ENCODE data around the gene NR0B2. TPM values are rescaled to one million over a fixed set of nuclear protein-coding genes. Genes with fewer than 3 reads are reported as not detected.

Gene NR0B2
- 10 to 100 TPM; 25.6 to 69.6 (median 43.0) TPM for total RNA-seq
- long read RNA-seq, transcript NR0B2-201 (2 exons, 1,156 nt), result major isoform, 30 of 34 reads
- long read RNA-seq, partial matches to known transcripts, result 0 of 34 reads
- long read RNA-seq, other reads (novel, unspliced or antisense), result 4 of 34 reads

DNA sequence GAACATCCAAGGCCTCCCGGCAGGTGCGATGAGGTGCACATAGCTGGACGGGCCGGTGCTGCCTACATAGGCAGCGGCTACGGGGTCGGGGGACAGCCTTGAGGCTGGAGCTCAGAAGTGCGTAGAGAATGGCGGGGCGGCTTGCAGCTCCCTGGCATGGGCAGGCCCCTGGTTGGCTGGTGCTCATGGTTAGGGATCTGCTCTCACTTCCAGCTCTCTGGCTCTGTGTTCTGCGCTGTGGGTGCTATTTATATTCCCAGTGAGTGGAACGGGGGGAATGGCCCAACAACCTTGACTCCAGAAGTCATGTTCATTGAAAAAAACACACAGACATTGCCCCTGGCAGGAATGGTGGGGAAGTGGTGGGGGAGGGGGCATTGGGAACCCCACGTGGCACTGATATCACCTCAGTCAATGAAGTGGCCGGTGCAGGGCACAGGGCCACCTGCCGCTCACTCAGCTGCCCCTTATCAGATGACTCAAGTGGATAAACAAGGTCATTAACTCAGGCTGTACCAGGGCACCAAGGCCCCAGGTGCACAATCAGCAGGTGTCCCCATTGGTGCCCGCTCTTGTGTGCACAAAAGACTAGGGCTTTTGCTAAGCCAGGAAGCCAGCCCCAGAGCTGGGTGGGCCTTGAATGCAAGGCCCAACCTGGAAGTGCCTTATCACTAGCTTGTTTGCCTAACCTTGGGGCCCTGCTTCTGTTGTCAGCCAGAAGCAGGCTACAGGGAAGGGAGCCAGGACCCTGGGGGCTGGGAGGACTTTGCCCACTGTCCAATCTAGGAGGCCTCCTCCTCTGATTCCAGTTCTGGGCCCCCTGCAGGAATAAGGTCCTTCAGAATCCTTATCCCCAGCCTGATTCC is at the start of gene NR0B2:
Gene NR0B2 (minus strand): TSS at position 222 of the 866 bp plus-strand sequence. CDS start 35 bp downstream, at position 187.
- Histone ChIP-seq H3K4me1 (peaks cover 0 to 43% (median 13%) of the 10 kb centered on the region in 4 donors), H3K27ac (peak within 1 kb of the TSS; percentile 75 to 82 (median 76)), H3K36me3 (peaks cover 0 to 18% (median 8%) of the 10 kb centered on the region in 4 donors), H3K4me3 (peak within 1 kb of the TSS; percentile 74 to 87 (median 80)), H3K9me3 (no peaks in the 10 kb centered on the region), H3K27me3 (no peaks in the 10 kb centered on the region)
- peak; percentile 98 for TF ChIP-seq POLR2A (IDR thresholded peaks at IDR 0.05)
- TF ChIP-seq, protein P1, sequence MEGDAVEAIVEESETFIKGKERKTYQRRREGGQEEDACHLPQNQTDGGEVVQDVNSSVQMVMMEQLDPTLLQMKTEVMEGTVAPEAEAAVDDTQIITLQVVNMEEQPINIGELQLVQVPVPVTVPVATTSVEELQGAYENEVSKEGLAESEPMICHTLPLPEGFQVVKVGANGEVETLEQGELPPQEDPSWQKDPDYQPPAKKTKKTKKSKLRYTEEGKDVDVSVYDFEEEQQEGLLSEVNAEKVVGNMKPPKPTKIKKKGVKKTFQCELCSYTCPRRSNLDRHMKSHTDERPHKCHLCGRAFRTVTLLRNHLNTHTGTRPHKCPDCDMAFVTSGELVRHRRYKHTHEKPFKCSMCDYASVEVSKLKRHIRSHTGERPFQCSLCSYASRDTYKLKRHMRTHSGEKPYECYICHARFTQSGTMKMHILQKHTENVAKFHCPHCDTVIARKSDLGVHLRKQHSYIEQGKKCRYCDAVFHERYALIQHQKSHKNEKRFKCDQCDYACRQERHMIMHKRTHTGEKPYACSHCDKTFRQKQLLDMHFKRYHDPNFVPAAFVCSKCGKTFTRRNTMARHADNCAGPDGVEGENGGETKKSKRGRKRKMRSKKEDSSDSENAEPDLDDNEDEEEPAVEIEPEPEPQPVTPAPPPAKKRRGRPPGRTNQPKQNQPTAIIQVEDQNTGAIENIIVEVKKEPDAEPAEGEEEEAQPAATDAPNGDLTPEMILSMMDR (IDR thresholded peaks at IDR 0.05), result no peak
- intact Hi-C loops (cut with DNase I), result no loop called here
- peak; percentile 91 to 97 (median 97) for DNase-seq
- peak; percentile 71 to 88 (median 78) for ATAC-seq
- 25% methylated on average over 11 of the region's 16 CpGs for WGBS (ENCODE audit: insufficient coverage, low coverage, low lambda C conversion rate, missing lambda C conversion rate)

DNA sequence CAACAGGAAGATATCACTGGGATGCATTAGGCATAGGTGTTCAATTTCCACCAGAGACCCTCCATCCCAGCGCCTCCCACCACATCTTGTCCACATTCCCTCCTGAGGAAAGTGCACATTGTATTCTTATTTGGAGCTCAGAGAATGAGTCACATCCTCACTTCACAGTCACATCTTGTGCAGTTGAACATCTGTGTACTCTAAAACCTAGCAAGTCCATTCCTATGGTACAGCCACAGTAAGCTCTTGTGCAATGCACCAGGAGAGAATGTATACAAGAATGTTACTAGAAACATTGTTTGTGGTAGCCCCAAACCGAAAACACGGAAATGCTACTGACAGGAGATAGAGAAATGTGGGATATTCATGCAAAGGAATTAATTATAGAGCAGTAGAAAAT is 48.1 kb upstream of the NR0B2 start:
- Histone ChIP-seq H3K27me3 (no peaks in the 10 kb centered on the region), H3K36me3 (no peaks in the 10 kb centered on the region), H3K9me3 (no peaks in the 10 kb centered on the region), H3K4me1 (peaks cover 0 to 19% (median 6%) of the 10 kb centered on the region in 4 donors), H3K27ac (no peak overlapping the region), H3K4me3 (no peak overlapping the region)
- DNase-seq (no peak), ATAC-seq (no peak)
- WGBS (ENCODE audit: insufficient coverage, low coverage, low lambda C conversion rate, missing lambda C conversion rate), result 70% methylated on average over 3 of the region's 3 CpGs
- intact Hi-C loops (cut with DNase I), result no loop called here
- TF ChIP-seq, protein P1 (IDR thresholded peaks at IDR 0.05), result no peak
- TF ChIP-seq POLR2A (IDR thresholded peaks at IDR 0.05), result no peak

GRCh38 chr1:26960625-26960966 is 46.8 kb upstream of the NR0B2 start:
- no CpG with 5 or more reads among the region's 3 CpGs for WGBS (ENCODE audit: insufficient coverage, low coverage, low lambda C conversion rate, missing lambda C conversion rate)
- intact Hi-C loops (cut with DNase I), result no loop called here
- peak overlapping the region; percentile 66 to 82 (median 78) for H3K4me3 ChIP-seq
- H3K4me1 ChIP-seq, result peaks cover 0 to 16% (median 6%) of the 10 kb centered on the region in 4 donors
- no peak overlapping the region for H3K27ac ChIP-seq
- no peaks in the 10 kb centered on the region for H3K36me3 ChIP-seq
- no peak for DNase-seq
- ATAC-seq, result peak in 3 of 4 donors; percentile 5 to 8 (median 8)
- no peaks in the 10 kb centered on the region for H3K27me3 ChIP-seq
- no peak for TF ChIP-seq POLR2A (IDR thresholded peaks at IDR 0.05)
- TF ChIP-seq, protein P1 (IDR thresholded peaks at IDR 0.05), result no peak
- H3K9me3 ChIP-seq, result no peaks in the 10 kb centered on the region

GRCh38 chr1:26959722-26960624 is 46.2 kb upstream of the NR0B2 start, which contains the start of gene KDF1:
Gene KDF1 (minus strand): TSS chr1:26960468. CDS start chr1:26952380, 8,088 bp downstream.
- peak; percentile 35 for TF ChIP-seq POLR2A (IDR thresholded peaks at IDR 0.05)
- TF ChIP-seq, protein P1 (IDR thresholded peaks at IDR 0.05), result peak in 3 of 4 donors; percentile 14 to 26 (median 17)
- Histone ChIP-seq H3K4me3 (peak within 1 kb of the TSS; percentile 66 to 82 (median 78)), H3K27me3 (no peaks in the 10 kb centered on the region), H3K27ac (peak within 1 kb of the TSS in 2 of 3 donors; percentile 27 to 40), H3K9me3 (no peaks in the 10 kb centered on the region), H3K36me3 (no peaks in the 10 kb centered on the region), H3K4me1 (peaks cover 0 to 16% (median 6%) of the 10 kb centered on the region in 4 donors)
- ATAC-seq (peak; percentile 81 to 88 (median 86)), DNase-seq (peak; percentile 67 to 79 (median 79))
- WGBS (ENCODE audit: insufficient coverage, low coverage, low lambda C conversion rate, missing lambda C conversion rate), result 3% methylated on average over 17 of the region's 86 CpGs
- intact Hi-C loops (cut with DNase I), result no loop called here

Data from right lobe of liver (tissue), 6 donors.